ENCODE data around the gene RAPGEF5. TPM values are rescaled to one million over a fixed set of nuclear protein-coding genes. Genes with fewer than 3 reads are reported as not detected.

RAPGEF5 gene
- total RNA-seq, 1 experiment from 2014 or later: 13.3 TPM

- no peaks in the 10 kb centered on the region for H3K9me3 ChIP-seq (ENCODE audit: control insufficient read depth, low read depth, low read length)
- no peak for DNase-seq
- no peaks in the 10 kb centered on the region for H3K27me3 Mint-ChIP-seq (ENCODE audit: low read depth)
- no peak overlapping the region for H4K5ac ChIP-seq (ENCODE audit: insufficient read length, low read depth, low read length)
- H2BK12ac ChIP-seq (ENCODE audit: insufficient read length, low read depth, low read length): no peak overlapping the region
- no peak overlapping the region for H4K8ac ChIP-seq (replicated peaks; ENCODE audit: insufficient read length, low read depth, low read length)
- H2BK5ac ChIP-seq (ENCODE audit: insufficient read length, low read length): no peak overlapping the region
- H3K79me2 ChIP-seq (ENCODE audit: insufficient read depth, low read length): no peaks in the 10 kb centered on the region
- no peak overlapping the region for H2BK15ac ChIP-seq (ENCODE audit: low read depth, low read length)
- TF ChIP-seq CTCF (conservative IDR thresholded peaks at IDR 0.05): no peak
- H3K23ac ChIP-seq (ENCODE audit: insufficient read length, low read depth, low read length): no peak overlapping the region
- no peak overlapping the region for H3K18ac ChIP-seq (ENCODE audit: insufficient read length, low read depth, low read length)
- H3K79me1 ChIP-seq (ENCODE audit: insufficient read depth, low read depth, low read length, poor library complexity, severe bottlenecking): no peaks in the 10 kb centered on the region
- no peak overlapping the region for H2AFZ ChIP-seq (ENCODE audit: low read length)
- H3K9me3 Mint-ChIP-seq: no peaks in the 10 kb centered on the region
- H3K4me2 ChIP-seq (ENCODE audit: insufficient read depth, insufficient read length, low read length): no peak overlapping the region
- H2BK120ac ChIP-seq (ENCODE audit: low read depth, low read length, poor library complexity, severe bottlenecking): no peak overlapping the region
- no CpG with 5 or more reads among the region's 3 CpGs for WGBS (ENCODE audit: extremely low coverage, insufficient read length, low lambda C conversion rate)
- H3K4me1 Mint-ChIP-seq: peaks cover 14 to 15% of the 10 kb centered on the region in 2 experiments
- H3K4ac ChIP-seq (ENCODE audit: low read depth, low read length): no peak overlapping the region
- H3K27me3 ChIP-seq (ENCODE audit: insufficient read depth, low read length): no peaks in the 10 kb centered on the region
- H3T11ph ChIP-seq (ENCODE audit: low read length): no peak overlapping the region
- no peak overlapping the region for H2AK5ac ChIP-seq (ENCODE audit: insufficient read length, low read length)
- no peaks in the 10 kb centered on the region for H4K20me1 ChIP-seq (ENCODE audit: control insufficient read depth, insufficient read depth, insufficient read length)
- no peak overlapping the region for H3K9ac ChIP-seq (ENCODE audit: extremely low read depth, insufficient read length, low read length)
- H3K14ac ChIP-seq (ENCODE audit: insufficient read depth, low read length): no peak overlapping the region
- no peak overlapping the region for H3K27ac Mint-ChIP-seq
- H3K56ac ChIP-seq (ENCODE audit: insufficient read length, low read depth, low read length): no peak overlapping the region
- H3K4me3 Mint-ChIP-seq: no peak overlapping the region
- no peak overlapping the region for H2BK20ac ChIP-seq (ENCODE audit: low read depth, low read length, poor library complexity, severe bottlenecking)
- H3K23me2 ChIP-seq (ENCODE audit: insufficient read length, low read depth, low read length, poor library complexity, severe bottlenecking): no peaks in the 10 kb centered on the region
- no peak overlapping the region for H4K91ac ChIP-seq (ENCODE audit: insufficient read length, low read depth, low read length)
- no peaks in the 10 kb centered on the region for H3K4me1 ChIP-seq (ENCODE audit: insufficient read depth, low read length)
- H3K36me3 Mint-ChIP-seq (ENCODE audit: insufficient read depth in 1 of 3, low read depth in 3 of 3): peaks cover 0 to under 1% (median 0%) of the 10 kb centered on the region in 3 experiments; a peak in 1 of 7 replicates
- no peak overlapping the region for H3K27ac ChIP-seq (ENCODE audit: insufficient read length, low read depth, low read length)
These were observed 146.6 kb downstream of the RAPGEF5 start for GRCh38 chr7:22210355-22210754.

All from H9 (cell line).